OCI-LY7 (cell line): ENCODE data around the gene SBF1. TPM values are rescaled to one million over a fixed set of nuclear protein-coding genes. Genes with fewer than 3 reads are reported as not detected.
A peak's percentile ranks its signal among the peaks of the same experiment; 100 is the strongest.

Experiments
- BruUV-seq: library from RNA; stranded (reverse); fragments of 400-500 nt; replicated peaks from 2 replicates; lab custom pipeline; 2021; lab: Mats Ljungman, UMichigan
- CTCF ChIA-PET: fragments of 300-600 bp; sonication (Branson Sonifier 250); formaldehyde crosslinking; loops from one replicate; lab custom pipeline; 2022; ENCODE audit warnings: antibody characterized with exemption; ENCODE audit not compliant: unreplicated experiment; lab: Charles Lee
- POLR2A ChIA-PET: fragments of 300-600 bp; sonication (Branson Sonifier 250); formaldehyde crosslinking; loops from one replicate; lab custom pipeline; 2022; ENCODE audit warnings: antibody characterized with exemption; lab: Charles Lee
- DNase-seq: peaks from one replicate; pipeline ENCODE4 v3.0.0-alpha.2; 2015; ENCODE audit warnings: low spot score
- H2AFZ ChIP-seq: fragments of 200-600 bp; sonication (generic), shearing (Covaris generic); 2 replicates; pipeline ENCODE4 v1.6.1; 2014; ENCODE audit warnings: mild to moderate bottlenecking, antibody characterized with exemption, low read length, moderate library complexity
- H3K27ac ChIP-seq: fragments of 200-600 bp; sonication (generic); 2 replicates; pipeline ENCODE4 v1.5.1; 2014; ENCODE audit warnings: mixed run types, low read depth, mild to moderate bottlenecking, moderate library complexity, low read length, inconsistent platforms; ENCODE audit not compliant: poor library complexity, severe bottlenecking
- H3K36me3 ChIP-seq: fragments of 200-600 bp; sonication (generic); 2 replicates; pipeline ENCODE4 v1.6.1; 2014; ENCODE audit warnings: mild to moderate bottlenecking, antibody characterized with exemption, low read length, moderate library complexity, mixed read lengths; ENCODE audit not compliant: insufficient read depth
- H3K4me1 ChIP-seq: fragments of 200-600 bp; sonication (generic); 2 replicates; pipeline ENCODE4 v1.5.1; 2014; ENCODE audit warnings: mild to moderate bottlenecking, low read length; ENCODE audit not compliant: insufficient read depth, poor library complexity, severe bottlenecking
- H3K4me2 ChIP-seq: fragments of 200-600 bp; sonication (generic); 2 replicates; pipeline ENCODE4 v1.6.1; 2014; ENCODE audit warnings: mild to moderate bottlenecking, low read length
- H3K4me3 ChIP-seq: fragments of 200-600 bp; sonication (generic); 2 replicates; pipeline ENCODE4 v1.5.1; 2014; ENCODE audit warnings: mild to moderate bottlenecking, low read depth, low read length; ENCODE audit not compliant: poor library complexity, severe bottlenecking
- H3K79me2 ChIP-seq: fragments of 200-600 bp; sonication (generic); 2 replicates; pipeline ENCODE4 v1.6.1; 2016; ENCODE audit warnings: low read depth, mild to moderate bottlenecking, low read length, moderate library complexity, mixed read lengths; ENCODE audit not compliant: insufficient read depth
- H3K9me2 ChIP-seq: fragments of 200-600 bp; sonication (generic); 2 replicates; pipeline ENCODE4 v1.6.1; 2016; ENCODE audit warnings: mild to moderate bottlenecking, low read length, mixed read lengths; ENCODE audit not compliant: insufficient read depth
- H3K9me3 ChIP-seq: fragments of 200-600 bp; sonication (generic); 2 replicates; pipeline ENCODE4 v1.6.1; 2014; ENCODE audit warnings: mild to moderate bottlenecking, mixed run types, low read length, mixed read lengths
- H4K20me1 ChIP-seq: fragments of 200-600 bp; sonication (generic); 2 replicates; pipeline ENCODE4 v1.6.1; 2014; ENCODE audit warnings: mild to moderate bottlenecking, antibody characterized with exemption, low read length, moderate library complexity, mixed read lengths; ENCODE audit not compliant: insufficient read depth
- EZH2phosphoT487 ChIP-seq: fragments of 200-600 bp; sonication (generic); IDR thresholded peaks from 2 replicates; pipeline ENCODE4 v1.6.1; 2018; ENCODE audit warnings: low read depth, borderline replicate concordance, mild to moderate bottlenecking, mixed run types, antibody characterized with exemption, low read length, moderate library complexity, mixed read lengths
- intact Hi-C: fragments of 100-400 bp; cut with micrococcal nuclease; formaldehyde crosslinking; loops from one replicate; pipeline ENCODE4 v1.10.0; 2022; ENCODE audit not compliant: unreplicated experiment
- total RNA-seq, 2 experiments: library from RNA; depleted of rRNA in 1 of 2; stranded (reverse); fragments of >200 nt in 1 of 2; shearing (Covaris generic) in 1 of 2; gene quantifications; 2 replicates each; pipeline ENCODE4 v1.2.3, GENCODE V29; 2014 to 2022
- TF ChIP-seq, protein P1 (sequence below): fragments of 200-600 bp; sonication (generic); conservative IDR thresholded peaks from 2 replicates; pipeline ENCODE4 v1.5.1; 2014; ENCODE audit warnings: mild to moderate bottlenecking, antibody characterized with exemption, low read length, moderate library complexity, mixed read lengths

SBF1 gene
- total RNA-seq, 2 experiments from 2014 or later = 177 to 181 TPM

DNA sequence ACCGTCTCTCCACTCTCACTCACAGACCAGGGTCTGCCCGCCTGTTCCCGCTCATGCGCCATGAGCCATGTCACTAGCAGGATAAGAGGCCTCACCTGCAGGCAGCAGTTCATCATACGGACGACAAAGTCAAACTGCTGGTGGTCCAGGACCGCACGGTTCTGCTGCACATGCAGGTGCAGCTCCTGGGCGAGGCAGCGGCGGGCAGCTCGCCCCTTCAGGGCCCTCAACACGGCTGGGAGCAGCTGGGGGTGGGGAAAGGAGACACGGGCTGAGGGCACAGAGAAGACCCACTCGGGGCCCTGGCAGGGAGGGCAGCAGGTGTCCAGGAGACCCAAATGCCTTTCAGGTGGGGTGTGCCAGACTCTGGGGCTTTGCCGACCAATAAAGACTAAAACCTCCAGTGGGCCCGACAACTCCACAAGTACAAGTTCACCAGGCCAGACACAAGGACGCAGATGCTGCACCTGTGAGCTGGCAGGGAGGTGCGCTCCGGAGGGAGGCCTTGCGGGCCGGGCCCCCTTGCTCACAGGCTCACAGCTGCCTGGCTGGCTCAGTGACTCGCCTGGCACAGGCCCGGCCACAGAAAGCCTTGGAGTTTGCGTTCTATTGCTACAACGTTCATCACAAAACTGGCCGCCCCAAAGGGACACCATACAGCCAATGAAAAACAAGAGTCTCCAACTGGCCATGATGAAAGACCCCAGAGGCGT, 11.5 kb downstream of the SBF1 start:
- Histone ChIP-seq H3K79me2 (peaks cover 18% of the 10 kb centered on the region), H4K20me1 (no peaks in the 10 kb centered on the region), H3K27ac (no peak overlapping the region), H3K9me3 (no peaks in the 10 kb centered on the region), H3K4me3 (no peak overlapping the region), H3K36me3 (peaks cover 100% of the 10 kb centered on the region), H3K9me2 (no peaks in the 10 kb centered on the region), H3K4me2 (no peak overlapping the region), H3K4me1 (peaks cover 17% of the 10 kb centered on the region), H2AFZ (no peak overlapping the region)
- ChIA-PET CTCF (no interaction called here), POLR2A (no interaction called here)
- no peak for DNase-seq
- intact Hi-C loops = no loop called here
- BruUV-seq = no TSS peak
- TF ChIP-seq, protein P1, sequence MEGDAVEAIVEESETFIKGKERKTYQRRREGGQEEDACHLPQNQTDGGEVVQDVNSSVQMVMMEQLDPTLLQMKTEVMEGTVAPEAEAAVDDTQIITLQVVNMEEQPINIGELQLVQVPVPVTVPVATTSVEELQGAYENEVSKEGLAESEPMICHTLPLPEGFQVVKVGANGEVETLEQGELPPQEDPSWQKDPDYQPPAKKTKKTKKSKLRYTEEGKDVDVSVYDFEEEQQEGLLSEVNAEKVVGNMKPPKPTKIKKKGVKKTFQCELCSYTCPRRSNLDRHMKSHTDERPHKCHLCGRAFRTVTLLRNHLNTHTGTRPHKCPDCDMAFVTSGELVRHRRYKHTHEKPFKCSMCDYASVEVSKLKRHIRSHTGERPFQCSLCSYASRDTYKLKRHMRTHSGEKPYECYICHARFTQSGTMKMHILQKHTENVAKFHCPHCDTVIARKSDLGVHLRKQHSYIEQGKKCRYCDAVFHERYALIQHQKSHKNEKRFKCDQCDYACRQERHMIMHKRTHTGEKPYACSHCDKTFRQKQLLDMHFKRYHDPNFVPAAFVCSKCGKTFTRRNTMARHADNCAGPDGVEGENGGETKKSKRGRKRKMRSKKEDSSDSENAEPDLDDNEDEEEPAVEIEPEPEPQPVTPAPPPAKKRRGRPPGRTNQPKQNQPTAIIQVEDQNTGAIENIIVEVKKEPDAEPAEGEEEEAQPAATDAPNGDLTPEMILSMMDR = no peak
- no peak for TF ChIP-seq EZH2phosphoT487

- Histone ChIP-seq H3K27ac (no peak overlapping the region), H3K4me2 (no peak overlapping the region), H3K9me2 (no peaks in the 10 kb centered on the region), H3K4me3 (no peak overlapping the region), H4K20me1 (no peaks in the 10 kb centered on the region), H3K9me3 (no peaks in the 10 kb centered on the region), H2AFZ (no peak overlapping the region), H3K36me3 (peaks cover 98% of the 10 kb centered on the region), H3K79me2 (peaks cover 5% of the 10 kb centered on the region; the same call in 1 of the 2 replicates), H3K4me1 (peaks cover 4% of the 10 kb centered on the region)
- POLR2A ChIA-PET = interaction anchor here (0.6 kb wide), 1 partner anchor 17 kb away, joined by 5 read pairs; no protein-coding TSS in a partner anchor
- BruUV-seq = TSS peak; percentile 41
- CTCF ChIA-PET = no interaction called here
- TF ChIP-seq EZH2phosphoT487 = no peak
- TF ChIP-seq, protein P1 = no peak
- intact Hi-C loops = no loop called here
- no peak for DNase-seq
Measured at GRCh38 chr22:50461979-50462540, 12.8 kb downstream of the SBF1 start.

DNA sequence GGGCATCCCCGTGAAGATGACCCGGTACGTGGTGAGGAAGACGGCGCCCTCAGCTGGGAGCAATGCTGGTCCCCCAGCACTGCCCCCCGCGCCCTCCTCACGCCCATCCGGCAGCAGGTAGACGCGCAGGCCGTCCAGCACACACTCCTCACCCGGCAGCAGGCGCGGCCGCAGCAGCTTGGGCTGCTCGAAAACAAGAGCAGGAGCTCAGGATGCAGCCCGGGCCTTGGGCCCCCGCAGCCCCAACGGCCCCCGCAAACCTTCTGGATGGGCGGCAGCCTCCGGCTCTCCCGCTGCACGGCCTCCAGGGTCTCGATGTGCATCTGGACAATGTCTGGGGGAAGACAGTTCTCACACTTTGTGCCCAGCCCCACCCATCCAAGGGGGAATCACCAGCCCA, 13.3 kb downstream of the SBF1 start:
- Histone ChIP-seq H3K79me2 (0 out of 2 replicates have a peak, but pooled peaks cover under 1% of the 10 kb centered on the region), H4K20me1 (no peaks in the 10 kb centered on the region), H3K36me3 (peaks cover 98% of the 10 kb centered on the region), H3K4me3 (no peak overlapping the region), H3K4me1 (no peaks in the 10 kb centered on the region), H3K9me2 (no peaks in the 10 kb centered on the region), H3K4me2 (no peak overlapping the region), H2AFZ (no peak overlapping the region), H3K9me3 (no peaks in the 10 kb centered on the region), H3K27ac (no peak overlapping the region)
- no peak for DNase-seq
- POLR2A ChIA-PET = no interaction called here
- TF ChIP-seq, protein P1 = no peak
- TF ChIP-seq EZH2phosphoT487 = no peak
- no TSS peak for BruUV-seq
- intact Hi-C loops = no loop called here
- CTCF ChIA-PET = no interaction called here
